ENCODE data around the gene TRDMT1. TPM values are rescaled to one million over a fixed set of nuclear protein-coding genes. Genes with fewer than 3 reads are reported as not detected.

The TRDMT1 gene
- total RNA-seq, 1 experiment from 2014 or later = 4.2 TPM

- Histone ChIP-seq H3F3A (ENCODE audit: insufficient read depth, low read depth) (no peaks in the 10 kb centered on the region), H3K79me2 (ENCODE audit: low read depth) (no peaks in the 10 kb centered on the region), H3K9me3 (ENCODE audit: insufficient read depth, low read depth) (no peaks in the 10 kb centered on the region), H2AFZ (no peak overlapping the region), H3K9me2 (ENCODE audit: insufficient read depth) (no peaks in the 10 kb centered on the region), H4K20me1 (ENCODE audit: insufficient read depth) (no peaks in the 10 kb centered on the region), H3K27ac (no peak overlapping the region), H3K4me2 (no peak overlapping the region), H3K27me3 (ENCODE audit: insufficient read depth, low read depth) (no peaks in the 10 kb centered on the region), H3K4me1 (replicated peaks; ENCODE audit: insufficient read depth) (no peaks in the 10 kb centered on the region), H3K4me3 (no peak overlapping the region), H3K36me3 (ENCODE audit: low read depth) (no peaks in the 10 kb centered on the region)
- no peak for DNase-seq
- TF ChIP-seq EZH2 (IDR thresholded peaks at IDR 0.05; ENCODE audit: low read depth) = no peak
- no peak for TF ChIP-seq CTCF (conservative IDR thresholded peaks at IDR 0.05)
- no TSS peak for BruUV-seq (replicated peaks)
- intact Hi-C loops (cut with micrococcal nuclease; ENCODE audit: unreplicated experiment) = no loop called here
- POLR2A ChIA-PET (ENCODE audit: unreplicated experiment) = no interaction called here
- CTCF ChIA-PET = no interaction called here
Observed at GRCh38 chr10:17109046-17109445, 92.4 kb downstream of the TRDMT1 start.

- H3K79me2 ChIP-seq (ENCODE audit: low read depth) = no peaks in the 10 kb centered on the region
- no peaks in the 10 kb centered on the region for H3K9me2 ChIP-seq (ENCODE audit: insufficient read depth)
- no peak overlapping the region for H3K27ac ChIP-seq
- no peaks in the 10 kb centered on the region for H3K9me3 ChIP-seq (ENCODE audit: insufficient read depth, low read depth)
- H3K27me3 ChIP-seq (ENCODE audit: insufficient read depth, low read depth) = no peaks in the 10 kb centered on the region
- ChIA-PET POLR2A (ENCODE audit: unreplicated experiment) (no interaction called here), CTCF (no interaction called here)
- no TSS peak for BruUV-seq (replicated peaks)
- H3F3A ChIP-seq (ENCODE audit: insufficient read depth, low read depth) = no peaks in the 10 kb centered on the region
- H3K4me1 ChIP-seq (replicated peaks; ENCODE audit: insufficient read depth) = no peaks in the 10 kb centered on the region
- no peaks in the 10 kb centered on the region for H3K36me3 ChIP-seq (ENCODE audit: low read depth)
- no peaks in the 10 kb centered on the region for H4K20me1 ChIP-seq (ENCODE audit: insufficient read depth)
- H3K4me3 ChIP-seq = no peak overlapping the region
- intact Hi-C loops (cut with micrococcal nuclease; ENCODE audit: unreplicated experiment) = no loop called here
- no peak overlapping the region for H2AFZ ChIP-seq
- no peak for DNase-seq
- TF ChIP-seq CTCF (conservative IDR thresholded peaks at IDR 0.05) = no peak
- no peak for TF ChIP-seq EZH2 (IDR thresholded peaks at IDR 0.05; ENCODE audit: low read depth)
- no peak overlapping the region for H3K4me2 ChIP-seq
Observed at GRCh38 chr10:17106991-17107390, 94.5 kb downstream of the TRDMT1 start.

- Histone ChIP-seq H3K9me3 (ENCODE audit: insufficient read depth, low read depth) (no peaks in the 10 kb centered on the region), H3K36me3 (ENCODE audit: low read depth) (no peaks in the 10 kb centered on the region), H2AFZ (no peak overlapping the region), H3K4me3 (no peak overlapping the region), H3K27ac (no peak overlapping the region), H3K4me1 (replicated peaks; ENCODE audit: insufficient read depth) (no peaks in the 10 kb centered on the region), H3K4me2 (no peak overlapping the region), H4K20me1 (ENCODE audit: insufficient read depth) (no peaks in the 10 kb centered on the region), H3K79me2 (ENCODE audit: low read depth) (no peaks in the 10 kb centered on the region), H3K9me2 (ENCODE audit: insufficient read depth) (no peaks in the 10 kb centered on the region), H3F3A (ENCODE audit: insufficient read depth, low read depth) (no peaks in the 10 kb centered on the region), H3K27me3 (ENCODE audit: insufficient read depth, low read depth) (no peaks in the 10 kb centered on the region)
- intact Hi-C loops (cut with micrococcal nuclease; ENCODE audit: unreplicated experiment) = loop anchor here (2.0 kb wide), 1 partner anchor 79 kb away; no protein-coding TSS in a partner anchor
- ChIA-PET CTCF (no interaction called here), POLR2A (ENCODE audit: unreplicated experiment) (interaction anchor here (0.6 kb wide), 1 partner anchor 14 kb away, joined by 6 read pairs; no protein-coding TSS in a partner anchor)
- TF ChIP-seq EZH2 (IDR thresholded peaks at IDR 0.05; ENCODE audit: low read depth) (no peak), CTCF (conservative IDR thresholded peaks at IDR 0.05) (no peak)
- DNase-seq = no peak
- no TSS peak for BruUV-seq (replicated peaks)
Observed at GRCh38 chr10:17101910-17102266, 99.6 kb downstream of the TRDMT1 start.
